GM18858 (cell line): ENCODE data around the gene LRBA.
"Not testable (repeated sequence)": the region's sequence is repeated elsewhere in the genome, so short reads cannot be mapped to it uniquely, and the experiment has no call there.

Source experiments
- ATAC-seq: cut with Tn5 transposase; IDR thresholded peaks from one replicate; pipeline ENCODE4 v1.9.1; 2021; ENCODE audit not compliant: unreplicated experiment

The LRBA gene

GRCh38 chr4:151022586-151022985 lies 7.5 kb upstream of the LRBA start:
- ATAC-seq, result no peak

- ATAC-seq, result no peak
Observed at GRCh38 chr4:151021637-151022334, 6.7 kb upstream of the LRBA start.

- ATAC-seq, result peak; percentile 57
Observed at GRCh38 chr4:151015459-151016347, 619 bp upstream of the LRBA start.

GRCh38 chr4:151013944-151014343 lies 1.1 kb downstream of the LRBA start:
- no peak for ATAC-seq

- ATAC-seq, result no peak
Observed at GRCh38 chr4:151013491-151013890, 1.6 kb downstream of the LRBA start.

GRCh38 chr4:151012820-151013219 lies 2.3 kb downstream of the LRBA start:
- no peak for ATAC-seq

GRCh38 chr4:151012376-151012775 lies 2.7 kb downstream of the LRBA start:
- no peak for ATAC-seq

GRCh38 chr4:151004222-151004621 lies 10.9 kb downstream of the LRBA start:
- ATAC-seq, result no peak

GRCh38 chr4:151000747-151001429 lies 14.2 kb downstream of the LRBA start:
- ATAC-seq, result no peak

GRCh38 chr4:150999086-150999485 lies 16.0 kb downstream of the LRBA start:
- no peak for ATAC-seq

- no peak for ATAC-seq
Observed at GRCh38 chr4:150997141-150997540, 17.9 kb downstream of the LRBA start.

GRCh38 chr4:150994721-150995120 lies 20.4 kb downstream of the LRBA start:
- ATAC-seq, result no peak

- not testable (repeated sequence) for ATAC-seq
Observed at GRCh38 chr4:150993577-150993976, 21.5 kb downstream of the LRBA start.

- no peak for ATAC-seq
Observed at GRCh38 chr4:150990993-150991392, 24.1 kb downstream of the LRBA start.

GRCh38 chr4:150990250-150990649 lies 24.8 kb downstream of the LRBA start:
- no peak for ATAC-seq

GRCh38 chr4:150988238-150988637 lies 26.8 kb downstream of the LRBA start:
- ATAC-seq, result no peak

- ATAC-seq, result no peak
Observed at GRCh38 chr4:150987204-150987603, 27.9 kb downstream of the LRBA start.

- ATAC-seq, result peak; percentile 67
Observed at GRCh38 chr4:150986085-150986484, 29.0 kb downstream of the LRBA start.

GRCh38 chr4:150983851-150984250 lies 31.2 kb downstream of the LRBA start:
- no peak for ATAC-seq

GRCh38 chr4:150982557-150983233 lies 32.4 kb downstream of the LRBA start:
- no peak for ATAC-seq
